ENCODE results near the gene SLIRP.
A peak's percentile ranks its signal among the peaks of the same experiment; 100 is the strongest.

- TF ChIP-seq CTCF (conservative IDR thresholded peaks at IDR 0.05 in 1 of 2, IDR thresholded peaks at IDR 0.05 in 1 of 2; ENCODE audit: low read depth in 1 of 2, low read length in 2 of 2): peak; percentile 45 to 48
- TF ChIP-seq EZH2 (IDR thresholded peaks at IDR 0.05; ENCODE audit: low read length, missing control alignments): no peak
Observed at GRCh38 chr14:77707355-77707723, 564 bp upstream of the SLIRP start.
